Mucosa of stomach (tissue), 1 donor: ENCODE results near the gene IDE.

Experiments
- H3K27me3 ChIP-seq: one replicate; pipeline ENCODE4 v1.7.0; 2013; ENCODE audit warnings: mild to moderate bottlenecking, low read length; ENCODE audit not compliant: control insufficient read depth, insufficient read depth
- H3K36me3 ChIP-seq: one replicate; pipeline ENCODE4 v1.7.0; 2013; ENCODE audit warnings: low read length; ENCODE audit not compliant: control insufficient read depth, insufficient read depth
- H3K4me1 ChIP-seq: one replicate; pipeline ENCODE4 v1.7.0; 2013; ENCODE audit warnings: mild to moderate bottlenecking, low read length; ENCODE audit not compliant: control insufficient read depth, insufficient read depth
- H3K4me3 ChIP-seq: one replicate; pipeline ENCODE4 v1.7.0; 2013; ENCODE audit warnings: low read length
- H3K9ac ChIP-seq: one replicate; pipeline ENCODE4 v1.7.0; 2013; ENCODE audit warnings: mild to moderate bottlenecking, low read length, moderate library complexity
- H3K9me3 ChIP-seq: one replicate; pipeline ENCODE4 v1.7.0; 2013; ENCODE audit warnings: mild to moderate bottlenecking, low read length, moderate library complexity; ENCODE audit not compliant: control insufficient read depth
- donor health status: Pancreatic carcinoma.

The IDE gene

DNA sequence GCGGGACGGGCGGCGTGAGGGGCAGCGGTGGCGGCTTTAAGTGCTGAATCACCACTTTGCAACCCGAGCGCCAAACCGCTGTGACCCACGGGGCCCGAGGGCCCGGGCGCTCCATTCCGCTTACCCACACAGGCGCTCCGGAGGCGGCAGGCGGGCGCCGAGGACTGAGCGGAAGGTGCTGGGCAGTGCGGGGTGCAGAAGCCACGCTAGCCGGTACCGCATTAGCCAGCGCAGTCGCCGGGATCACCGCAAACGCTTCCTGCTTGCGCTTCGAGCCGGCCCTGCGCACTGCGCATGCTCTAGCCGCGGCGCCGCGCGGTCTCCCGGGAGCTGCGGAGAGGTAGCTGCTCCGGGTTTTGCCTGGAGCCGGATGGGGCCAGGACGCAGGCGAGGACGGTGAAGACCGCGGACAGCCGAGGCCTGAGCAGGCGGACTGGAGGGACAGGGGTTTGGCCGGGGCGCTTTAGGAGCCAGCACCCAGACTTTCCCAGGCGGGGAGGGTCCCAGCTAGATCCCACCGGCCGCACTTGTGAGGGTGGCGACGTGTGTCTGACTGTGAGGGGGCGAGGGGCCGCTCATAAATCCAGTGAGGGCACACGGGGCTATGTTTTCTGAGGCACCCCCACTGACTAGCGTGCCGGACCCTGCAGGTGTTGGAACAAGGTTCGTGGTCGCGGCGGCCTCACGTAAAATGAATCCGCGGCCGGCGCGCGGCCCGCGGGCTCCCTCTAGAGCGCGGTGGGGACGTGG, at the start of gene IDE:
TSS of gene IDE (minus strand) at position 296 of the 750 bp plus-strand sequence. CDS start at position 222, 74 bp downstream.
- no peaks in the 10 kb centered on the region for H3K27me3 ChIP-seq
- H3K4me3 ChIP-seq = peak within 1 kb of the TSS; percentile 78
- peaks cover 21% of the 10 kb centered on the region for H3K4me1 ChIP-seq
- H3K9me3 ChIP-seq = no peaks in the 10 kb centered on the region
- H3K9ac ChIP-seq = peak within 1 kb of the TSS; percentile 88
- no peaks in the 10 kb centered on the region for H3K36me3 ChIP-seq

DNA sequence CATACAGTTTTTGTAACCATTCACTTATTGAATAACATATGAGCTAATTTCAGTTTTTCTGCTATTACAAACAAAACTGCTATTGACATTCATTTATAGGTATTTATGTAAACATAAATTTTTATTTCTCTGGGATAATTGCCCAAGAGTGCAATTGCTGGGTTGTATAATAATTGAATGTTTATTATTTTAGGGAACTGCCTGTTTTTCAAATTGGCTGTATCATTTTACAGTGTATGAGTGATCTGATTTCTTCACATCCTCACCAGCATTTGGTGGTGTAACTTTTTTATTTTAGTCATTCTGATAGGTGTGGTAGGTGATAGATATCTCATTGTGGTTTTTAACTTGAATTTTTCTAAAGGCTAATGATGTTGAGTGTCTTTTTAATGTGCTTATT, 45.5 kb upstream of the IDE start:
- H3K4me1 ChIP-seq = no peaks in the 10 kb centered on the region
- no peaks in the 10 kb centered on the region for H3K36me3 ChIP-seq
- no peaks in the 10 kb centered on the region for H3K27me3 ChIP-seq
- no peak overlapping the region for H3K4me3 ChIP-seq
- no peak overlapping the region for H3K9ac ChIP-seq
- H3K9me3 ChIP-seq = no peaks in the 10 kb centered on the region

GRCh38 chr10:92615515-92615914, 41.6 kb upstream of the IDE start:
- H3K36me3 ChIP-seq = no peaks in the 10 kb centered on the region
- H3K4me3 ChIP-seq = no peak overlapping the region
- H3K9ac ChIP-seq = no peak overlapping the region
- H3K4me1 ChIP-seq = no peaks in the 10 kb centered on the region
- no peaks in the 10 kb centered on the region for H3K9me3 ChIP-seq
- H3K27me3 ChIP-seq = no peaks in the 10 kb centered on the region

GRCh38 chr10:92604841-92605240, 30.9 kb upstream of the IDE start:
- no peaks in the 10 kb centered on the region for H3K9me3 ChIP-seq

GRCh38 chr10:92598321-92598720, 24.4 kb upstream of the IDE start:
- no peaks in the 10 kb centered on the region for H3K4me1 ChIP-seq
- no peak overlapping the region for H3K9ac ChIP-seq
- H3K27me3 ChIP-seq = no peaks in the 10 kb centered on the region
- no peaks in the 10 kb centered on the region for H3K9me3 ChIP-seq
- H3K4me3 ChIP-seq = no peak overlapping the region
- H3K36me3 ChIP-seq = no peaks in the 10 kb centered on the region

More at GRCh38 chr10:92604841-92605240, 30.9 kb upstream of the IDE start:
- Histone ChIP-seq H3K27me3 (no peaks in the 10 kb centered on the region), H3K36me3 (no peaks in the 10 kb centered on the region), H3K9ac (no peak overlapping the region), H3K4me1 (no peaks in the 10 kb centered on the region), H3K4me3 (no peak overlapping the region)

- no peak overlapping the region for H3K4me3 ChIP-seq
Observed at GRCh38 chr10:92595505-92595904, 21.6 kb upstream of the IDE start.

DNA sequence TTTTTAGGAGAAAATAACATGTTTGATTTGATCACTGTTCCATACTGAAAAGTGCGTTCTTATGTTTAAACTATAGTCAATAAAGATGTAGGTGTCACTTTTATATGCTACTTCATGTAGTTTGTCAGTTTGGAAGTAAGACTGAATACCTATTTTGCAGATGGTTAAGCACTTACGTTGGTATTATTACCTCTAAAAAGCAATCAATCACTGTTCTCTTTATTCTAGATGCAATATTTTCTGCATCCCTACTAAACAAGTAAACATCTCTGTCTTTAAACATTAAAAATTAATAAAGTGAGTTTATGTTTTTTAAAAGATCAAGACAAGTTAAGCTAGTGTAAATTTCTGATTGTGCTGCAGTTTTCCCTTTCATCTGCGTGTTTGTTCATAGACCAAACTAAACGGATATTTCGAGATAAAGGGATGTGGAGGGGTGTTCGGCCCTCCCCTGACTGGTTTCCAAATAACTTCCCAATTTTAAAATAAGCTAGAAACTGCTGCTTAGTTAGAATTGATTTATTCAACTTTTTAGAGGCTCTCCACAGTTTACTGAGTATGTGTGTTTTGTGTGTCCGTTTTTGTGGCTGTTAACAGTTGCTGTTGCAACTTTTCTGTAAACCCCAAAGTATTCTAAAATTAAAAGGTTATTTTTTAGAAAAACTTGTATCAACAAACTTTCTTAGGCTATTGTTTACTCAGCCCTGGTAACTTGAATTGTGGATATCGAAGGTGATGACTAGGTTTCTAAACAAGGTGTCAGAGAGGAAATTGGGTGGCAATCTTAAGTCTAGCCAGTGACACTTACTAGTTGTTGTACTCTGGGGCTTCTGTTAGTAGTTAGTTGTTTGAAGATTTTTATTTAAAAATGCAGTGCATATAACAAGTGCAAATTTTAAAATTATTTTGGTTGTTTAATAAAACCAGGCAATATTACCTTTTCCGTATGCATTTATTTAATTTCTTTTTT, 20.0 kb upstream of the IDE start:
- Histone ChIP-seq H3K9ac (peak overlapping the region; percentile 78), H3K27me3 (no peaks in the 10 kb centered on the region), H3K4me1 (peaks cover 8% of the 10 kb centered on the region), H3K9me3 (no peaks in the 10 kb centered on the region), H3K4me3 (peak overlapping the region; percentile 79), H3K36me3 (no peaks in the 10 kb centered on the region)

More at GRCh38 chr10:92595505-92595904, 21.6 kb upstream of the IDE start:
- Histone ChIP-seq H3K9me3 (no peaks in the 10 kb centered on the region), H3K27me3 (no peaks in the 10 kb centered on the region), H3K9ac (no peak overlapping the region), H3K4me1 (peaks cover 8% of the 10 kb centered on the region), H3K36me3 (no peaks in the 10 kb centered on the region)

DNA sequence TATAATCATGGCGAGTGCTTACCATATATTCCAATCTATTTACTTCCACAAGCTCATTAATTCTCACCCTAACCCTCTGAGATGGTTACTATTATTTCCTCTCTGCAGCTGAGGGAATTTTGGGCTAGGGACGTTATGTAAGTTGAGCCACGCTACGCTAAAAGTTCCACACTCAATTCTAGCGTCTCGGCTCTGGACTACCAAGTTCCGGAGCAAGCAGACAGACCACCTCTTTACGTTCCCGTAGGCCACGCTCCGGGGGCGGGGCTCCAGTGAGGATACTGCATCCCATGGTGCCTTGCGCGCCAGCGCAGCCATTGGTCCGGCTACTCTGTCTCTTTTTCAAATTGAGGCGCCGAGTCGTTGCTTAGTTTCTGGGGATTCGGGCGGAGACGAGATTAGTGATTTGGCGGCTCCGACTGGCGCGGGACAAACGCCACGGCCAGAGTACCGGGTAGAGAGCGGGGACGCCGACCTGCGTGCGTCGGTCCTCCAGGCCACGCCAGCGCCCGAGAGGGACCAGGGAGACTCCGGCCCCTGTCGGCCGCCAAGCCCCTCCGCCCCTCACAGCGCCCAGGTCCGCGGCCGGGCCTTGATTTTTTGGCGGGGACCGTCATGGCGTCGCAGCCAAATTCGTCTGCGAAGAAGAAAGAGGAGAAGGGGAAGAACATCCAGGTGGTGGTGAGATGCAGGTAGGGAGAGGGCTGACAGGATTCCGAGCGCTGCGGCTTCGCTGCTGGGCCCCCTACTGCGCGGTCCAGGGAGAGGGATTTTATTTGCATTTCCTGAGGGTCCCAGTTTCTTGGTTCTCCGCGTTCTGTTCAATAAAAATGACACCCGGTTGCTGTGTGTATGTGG, 19.1 kb upstream of the IDE start, which contains the start of gene KIF11:
TSS of gene KIF11 (plus strand) at position 370 of the 858 bp plus-strand sequence. CDS start at position 616, 246 bp downstream.
- H3K9ac ChIP-seq = peak within 1 kb of the TSS; percentile 78
- no peaks in the 10 kb centered on the region for H3K9me3 ChIP-seq
- H3K4me3 ChIP-seq = peak within 1 kb of the TSS; percentile 79
- no peaks in the 10 kb centered on the region for H3K36me3 ChIP-seq
- peaks cover 8% of the 10 kb centered on the region for H3K4me1 ChIP-seq
- no peaks in the 10 kb centered on the region for H3K27me3 ChIP-seq

- no peaks in the 10 kb centered on the region for H3K27me3 ChIP-seq
- peaks cover 8% of the 10 kb centered on the region for H3K4me1 ChIP-seq
- H3K9ac ChIP-seq = peak overlapping the region; percentile 78
Observed at GRCh38 chr10:92591550-92592022, 17.7 kb upstream of the IDE start.

DNA sequence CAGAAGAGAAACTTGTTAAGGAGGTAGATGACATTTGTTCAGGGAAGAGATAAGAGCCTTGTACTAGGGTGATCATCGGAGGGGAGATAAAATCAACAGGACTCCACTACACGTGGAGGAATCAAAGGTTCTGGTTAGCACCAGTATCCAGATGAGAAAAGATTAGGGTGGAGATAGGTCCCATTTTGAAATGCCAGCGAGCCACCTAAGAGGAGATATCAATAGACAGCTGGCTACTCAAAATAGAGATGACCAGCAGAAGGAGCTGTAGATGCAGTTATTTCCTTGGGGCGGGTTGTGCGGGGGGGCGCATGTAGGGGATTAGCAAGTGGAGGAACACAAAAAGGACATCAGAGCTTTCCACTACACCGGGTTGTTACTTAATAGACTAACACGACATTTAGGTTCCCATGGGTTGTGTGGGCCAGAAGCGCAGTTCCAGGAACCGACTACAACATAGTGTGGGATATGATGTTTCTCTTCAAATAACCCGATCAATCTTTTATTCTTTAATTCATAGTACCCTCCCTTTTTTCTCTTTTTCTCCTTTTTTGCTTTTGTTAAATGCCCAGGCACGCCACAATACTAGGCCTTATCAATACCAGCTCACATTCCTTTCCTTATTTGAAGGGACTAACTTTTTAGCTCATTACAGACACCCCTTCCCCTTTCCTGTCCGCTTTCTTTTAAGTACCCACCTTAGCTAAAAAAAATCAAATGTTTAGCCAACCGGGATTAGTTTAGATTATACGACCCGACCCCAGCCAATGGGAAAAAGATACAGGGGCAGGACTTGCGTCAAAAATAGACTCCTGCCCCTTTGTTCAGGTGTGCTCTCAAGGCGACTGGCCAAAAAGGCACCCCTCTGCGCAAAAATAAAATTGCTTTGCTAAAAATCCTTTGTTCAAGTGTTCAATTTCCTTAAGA, 17.0 kb upstream of the IDE start:
- Histone ChIP-seq H3K9me3 (no peaks in the 10 kb centered on the region), H3K4me1 (peaks cover 8% of the 10 kb centered on the region), H3K36me3 (no peaks in the 10 kb centered on the region), H3K9ac (peak overlapping the region; percentile 78), H3K4me3 (peak overlapping the region; percentile 3), H3K27me3 (no peaks in the 10 kb centered on the region)

More at GRCh38 chr10:92591550-92592022, 17.7 kb upstream of the IDE start:
- Histone ChIP-seq H3K9me3 (no peaks in the 10 kb centered on the region), H3K4me3 (peak overlapping the region; percentile 3), H3K36me3 (no peaks in the 10 kb centered on the region)
